Fibroblast of lung (primary cell): Measurements from ENCODE around the gene PPOX. TPM values are rescaled to one million over a fixed set of nuclear protein-coding genes. Genes with fewer than 3 reads are reported as not detected.

Source experiments
- DNase-seq, 2 donors: peaks; one replicate each; pipeline versions ENCODE4 v3.0.0 to v3.0.0-alpha.2; 2010; ENCODE audit warnings: low read depth in 2 of 2
- H2AFZ ChIP-seq: 2 replicates; pipeline ENCODE4 v1.5.1; 2012; ENCODE audit warnings: low read length, control low read depth, inconsistent platforms
- H3K27ac ChIP-seq: 2 replicates; pipeline ENCODE4 v1.5.1; 2011; ENCODE audit warnings: low read length, control low read depth; ENCODE audit not compliant: insufficient read depth
- H3K27me3 ChIP-seq: 2 replicates; pipeline ENCODE4 v1.5.1; 2011; ENCODE audit warnings: mild to moderate bottlenecking, low read length; ENCODE audit not compliant: control insufficient read depth, insufficient read depth
- H3K36me3 ChIP-seq: 2 replicates; pipeline ENCODE4 v1.5.1; 2011; ENCODE audit warnings: low read length; ENCODE audit not compliant: control insufficient read depth, insufficient read depth
- H3K4me1 ChIP-seq: 2 replicates; pipeline ENCODE4 v1.5.1; 2011; ENCODE audit warnings: low read length; ENCODE audit not compliant: control insufficient read depth, insufficient read depth; ENCODE audit errors: extremely low read depth
- H3K4me2 ChIP-seq: 2 replicates; pipeline ENCODE4 v1.5.1; 2011; ENCODE audit warnings: low read length, control low read depth; ENCODE audit not compliant: insufficient read depth; ENCODE audit errors: extremely low read depth
- H3K4me3 ChIP-seq, 4 experiments: fragments of 200-600 bp in 1 of 4; sonication (generic) in 1 of 4; replicated peaks in 1 of 4; 2 replicates each; pipeline ENCODE4 v1.5.1; 2011 to 2016; ENCODE audit warnings: low read length in 4 of 4, low read depth in 3 of 4, mild to moderate bottlenecking in 3 of 4, control low read depth in 2 of 4, inconsistent platforms in 1 of 4, mixed read lengths in 1 of 4; ENCODE audit not compliant: insufficient read depth in 1 of 4; ENCODE audit errors: control extremely low read depth in 1 of 4
- H3K79me2 ChIP-seq: 2 replicates; pipeline ENCODE4 v1.5.1; 2012; ENCODE audit warnings: mild to moderate bottlenecking, low read length, inconsistent platforms; ENCODE audit not compliant: control insufficient read depth, insufficient read depth
- H3K9ac ChIP-seq: 2 replicates; pipeline ENCODE4 v1.5.1; 2011; ENCODE audit warnings: mild to moderate bottlenecking, low read length, control low read depth; ENCODE audit not compliant: insufficient read depth
- H3K9me3 ChIP-seq: 2 replicates; pipeline ENCODE4 v1.5.1; 2012; ENCODE audit warnings: low read depth, low read length; ENCODE audit not compliant: control insufficient read depth, insufficient read depth
- H4K20me1 ChIP-seq: 2 replicates; pipeline ENCODE4 v1.5.1; 2011; ENCODE audit warnings: low read length; ENCODE audit not compliant: control insufficient read depth, insufficient read depth; ENCODE audit errors: extremely low read depth
- EZH2 ChIP-seq: IDR thresholded peaks from 2 replicates; pipeline ENCODE4 v1.5.1; 2012; ENCODE audit warnings: low read length, control low read depth, mild to moderate bottlenecking; ENCODE audit errors: missing control alignments
- polyA plus RNA-seq, 2 donors: library from polyadenylated mRNA; depleted of rRNA in 1 of 2; stranded (reverse) in 1 of 2; unstranded in 1 of 2; fragments of >200 nt; gene quantifications; 2 replicates each; pipeline ENCODE4 v1.2.1, GENCODE V29; 2011 to 2012; ENCODE audit warnings: missing spikeins in 1 of 2
- total RNA-seq: library from RNA; depleted of rRNA; stranded (reverse); fragments of >200 nt; gene quantifications from 2 replicates; pipeline ENCODE4 v1.2.1, GENCODE V29; 2014
- TF ChIP-seq, protein P1 (sequence below), 2 donors: IDR thresholded peaks in 1 of 2; conservative IDR thresholded peaks in 1 of 2; 1 replicate in 1 of 2; 2 replicates in 1 of 2; pipeline ENCODE4 v1.5.1; 2011 to 2012; ENCODE audit warnings: low read length in 2 of 2, control low read depth in 1 of 2, inconsistent platforms in 1 of 2, low read depth in 1 of 2, mild to moderate bottlenecking in 1 of 2

PPOX gene
- total and polyA plus RNA-seq, 2 donors (not counting 1 experiment from before 2014, with no cell fraction given), result 5.6 to 12.2 TPM

DNA sequence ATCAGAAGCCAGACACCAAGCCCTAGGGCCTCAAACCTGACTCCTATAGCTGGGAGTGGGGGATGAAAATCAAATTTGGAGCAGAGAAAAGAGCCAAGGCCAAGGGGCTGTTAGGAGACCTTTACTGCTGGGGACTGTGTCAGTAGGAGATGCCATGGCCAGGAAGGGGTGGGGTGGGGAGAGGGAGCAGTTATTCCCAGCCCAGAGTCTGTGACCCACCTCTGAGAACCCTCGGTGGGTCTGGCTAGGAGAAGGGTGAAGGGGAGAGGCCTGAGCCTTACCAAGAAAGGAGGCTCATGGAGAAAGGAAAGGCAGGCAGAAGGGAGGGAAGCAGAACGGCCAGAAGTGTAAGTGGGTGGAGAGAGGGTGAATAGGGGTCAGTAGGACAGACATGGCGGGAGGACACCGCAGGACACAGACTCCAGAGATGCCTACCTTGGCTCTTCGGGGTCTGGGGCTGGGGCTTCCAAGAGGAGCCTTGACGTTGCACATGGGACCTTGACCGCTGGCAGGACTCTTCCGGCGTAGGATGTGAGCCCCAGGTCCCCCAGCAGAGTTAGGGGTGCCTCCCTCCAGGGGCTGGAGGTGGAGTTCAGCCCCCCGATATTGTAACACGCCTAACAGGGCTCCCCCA lies 31.5 kb downstream of the PPOX start:
- Histone ChIP-seq H3K27me3 (no peaks in the 10 kb centered on the region), H2AFZ (peak overlapping the region; percentile 58), H3K36me3 (peaks cover 9% of the 10 kb centered on the region), H3K4me3 (peak overlapping the region; percentile 34 to 55 (median 44)), H4K20me1 (no peaks in the 10 kb centered on the region), H3K9me3 (no peaks in the 10 kb centered on the region), H3K9ac (peak overlapping the region; percentile 70), H3K79me2 (peaks cover 15% of the 10 kb centered on the region), H3K4me1 (peaks cover 51% of the 10 kb centered on the region), H3K27ac (peak overlapping the region; percentile 95), H3K4me2 (peak overlapping the region; percentile 97)
- TF ChIP-seq, protein P1, sequence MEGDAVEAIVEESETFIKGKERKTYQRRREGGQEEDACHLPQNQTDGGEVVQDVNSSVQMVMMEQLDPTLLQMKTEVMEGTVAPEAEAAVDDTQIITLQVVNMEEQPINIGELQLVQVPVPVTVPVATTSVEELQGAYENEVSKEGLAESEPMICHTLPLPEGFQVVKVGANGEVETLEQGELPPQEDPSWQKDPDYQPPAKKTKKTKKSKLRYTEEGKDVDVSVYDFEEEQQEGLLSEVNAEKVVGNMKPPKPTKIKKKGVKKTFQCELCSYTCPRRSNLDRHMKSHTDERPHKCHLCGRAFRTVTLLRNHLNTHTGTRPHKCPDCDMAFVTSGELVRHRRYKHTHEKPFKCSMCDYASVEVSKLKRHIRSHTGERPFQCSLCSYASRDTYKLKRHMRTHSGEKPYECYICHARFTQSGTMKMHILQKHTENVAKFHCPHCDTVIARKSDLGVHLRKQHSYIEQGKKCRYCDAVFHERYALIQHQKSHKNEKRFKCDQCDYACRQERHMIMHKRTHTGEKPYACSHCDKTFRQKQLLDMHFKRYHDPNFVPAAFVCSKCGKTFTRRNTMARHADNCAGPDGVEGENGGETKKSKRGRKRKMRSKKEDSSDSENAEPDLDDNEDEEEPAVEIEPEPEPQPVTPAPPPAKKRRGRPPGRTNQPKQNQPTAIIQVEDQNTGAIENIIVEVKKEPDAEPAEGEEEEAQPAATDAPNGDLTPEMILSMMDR (conservative IDR thresholded peaks at IDR 0.05 in 1 of 2, IDR thresholded peaks at IDR 0.05 in 1 of 2; ENCODE audit: low read depth in 1 of 2, low read length in 2 of 2), result no peak
- no peak for TF ChIP-seq EZH2
- no peak for DNase-seq

DNA sequence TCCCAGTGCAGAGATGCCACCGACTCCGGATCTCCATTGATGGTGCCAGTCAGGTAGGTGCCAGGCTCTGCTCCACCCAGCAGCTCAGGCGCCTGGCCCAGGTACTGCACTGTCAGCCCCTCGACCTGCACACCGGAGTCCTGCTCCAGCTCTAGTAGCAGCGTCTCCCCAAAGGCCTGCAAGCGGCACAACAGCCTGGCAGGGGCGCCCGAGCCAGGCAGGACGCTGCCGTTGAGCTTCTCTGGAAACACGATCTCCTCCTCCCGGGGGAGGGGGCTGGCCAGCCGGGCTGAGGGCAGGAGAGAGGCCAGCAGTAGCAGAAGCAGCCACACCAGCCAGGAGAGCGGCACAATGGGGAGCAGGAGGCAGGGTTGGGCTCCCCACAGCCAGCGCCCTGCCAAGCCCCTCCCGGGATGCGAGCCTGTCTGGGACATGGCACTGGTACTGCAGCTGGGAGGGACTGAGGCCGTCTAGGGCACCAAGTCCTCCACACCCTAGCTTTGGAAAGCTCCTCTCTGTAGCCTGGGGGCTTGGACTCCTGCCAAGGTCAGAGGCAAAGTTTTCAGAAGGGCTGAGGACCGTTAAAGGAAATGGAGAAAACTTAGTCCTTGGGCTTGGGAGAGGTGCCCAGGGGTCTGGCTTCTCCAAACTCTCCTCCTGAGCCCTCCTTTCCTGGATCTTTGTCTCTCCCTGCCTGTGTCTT lies 32.1 kb downstream of the PPOX start:
- peak in 1 of 2 donors; percentile 44 for DNase-seq

DNA sequence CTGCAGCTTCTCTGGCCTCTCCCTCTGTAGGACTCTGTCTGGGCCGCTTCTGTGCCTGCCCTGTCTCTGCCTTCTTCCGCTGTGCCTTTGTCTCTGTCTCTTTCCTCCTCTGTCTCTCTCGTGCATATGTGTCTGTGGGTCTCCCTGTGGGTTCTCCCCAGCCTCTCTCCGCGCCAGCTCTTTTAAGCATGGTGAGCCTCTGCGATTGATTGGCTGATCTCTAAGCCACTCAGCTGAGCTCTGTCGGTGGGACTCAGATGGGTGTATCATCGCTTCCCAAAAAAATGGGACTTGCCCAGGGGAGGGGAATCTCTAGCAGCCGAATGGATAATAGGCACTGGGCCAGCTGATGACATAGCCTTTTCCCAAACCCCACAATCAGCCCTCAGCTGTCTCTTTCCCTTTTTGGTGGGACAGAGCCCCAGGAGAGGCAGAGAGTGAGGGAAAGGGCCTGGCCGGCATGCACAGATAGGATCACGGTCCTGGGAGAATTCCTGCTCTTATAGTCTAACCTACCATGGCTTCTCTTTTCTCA lies 32.7 kb downstream of the PPOX start, which contains the start of gene ADAMTS4:
Gene ADAMTS4 (minus strand): TSS at position 158 of the 535 bp plus-strand sequence. CDS start 427 bp downstream, outside the sequence.
- peak within 1 kb of the TSS; percentile 70 for H3K9ac ChIP-seq
- H4K20me1 ChIP-seq, result no peaks in the 10 kb centered on the region
- H3K9me3 ChIP-seq, result no peaks in the 10 kb centered on the region
- no peaks in the 10 kb centered on the region for H3K27me3 ChIP-seq
- TF ChIP-seq, protein P1 (conservative IDR thresholded peaks at IDR 0.05 in 1 of 2, IDR thresholded peaks at IDR 0.05 in 1 of 2; ENCODE audit: low read depth in 1 of 2, low read length in 2 of 2), result no peak
- TF ChIP-seq EZH2, result no peak
- peak; percentile 42 to 84 for DNase-seq
- peak within 1 kb of the TSS; percentile 97 for H3K4me2 ChIP-seq
- peaks cover 51% of the 10 kb centered on the region for H3K4me1 ChIP-seq
- H3K36me3 ChIP-seq, result peaks cover 2% of the 10 kb centered on the region
- H3K27ac ChIP-seq, result peak within 1 kb of the TSS; percentile 95
- H3K79me2 ChIP-seq, result peaks cover 28% of the 10 kb centered on the region
- H2AFZ ChIP-seq, result peak within 1 kb of the TSS; percentile 2
- peak within 1 kb of the TSS; percentile 34 to 55 (median 44) for H3K4me3 ChIP-seq

More for the DNA sequence above, 32.1 kb downstream of the PPOX start:
- no peak overlapping the region for H2AFZ ChIP-seq
- H3K36me3 ChIP-seq, result peaks cover 7% of the 10 kb centered on the region
- H3K4me1 ChIP-seq, result peaks cover 51% of the 10 kb centered on the region
- no peaks in the 10 kb centered on the region for H4K20me1 ChIP-seq
- H3K9ac ChIP-seq, result peak overlapping the region; percentile 70
- no peaks in the 10 kb centered on the region for H3K27me3 ChIP-seq
- peak overlapping the region; percentile 34 to 55 (median 44) for H3K4me3 ChIP-seq
- no peak for TF ChIP-seq EZH2
- TF ChIP-seq, protein P1 (conservative IDR thresholded peaks at IDR 0.05 in 1 of 2, IDR thresholded peaks at IDR 0.05 in 1 of 2; ENCODE audit: low read depth in 1 of 2, low read length in 2 of 2), result peak in 1 of 2 donors; percentile 11
- peak overlapping the region; percentile 95 for H3K27ac ChIP-seq
- no peaks in the 10 kb centered on the region for H3K9me3 ChIP-seq
- peak overlapping the region; percentile 97 for H3K4me2 ChIP-seq
- peaks cover 22% of the 10 kb centered on the region for H3K79me2 ChIP-seq
